Urinary bladder (tissue), 4 donors: ENCODE data around the gene LMAN1L. TPM values are rescaled to one million over a fixed set of nuclear protein-coding genes. Genes with fewer than 3 reads are reported as not detected.
A peak's percentile ranks its signal among the peaks of the same experiment; 100 is the strongest.

Source experiments
- DNase-seq: peaks from one replicate; pipeline ENCODE4 v3.0.0-alpha.2; 2015; ENCODE audit errors: extremely low spot score
- H3K27ac ChIP-seq: one replicate; pipeline ENCODE4 v1.5.1; 2013; ENCODE audit warnings: low read depth, mild to moderate bottlenecking, moderate library complexity
- H3K36me3 ChIP-seq: one replicate; pipeline ENCODE4 v1.6.1; 2013; ENCODE audit warnings: mild to moderate bottlenecking, moderate library complexity; ENCODE audit not compliant: insufficient read depth
- H3K4me1 ChIP-seq: one replicate; pipeline ENCODE4 v1.6.1; 2013; ENCODE audit warnings: mild to moderate bottlenecking, moderate library complexity; ENCODE audit not compliant: insufficient read depth
- H3K4me3 ChIP-seq: one replicate; pipeline ENCODE4 v1.5.1; 2013; ENCODE audit warnings: low read depth, low read length
- WGBS: extraction: QIAGEN DNeasy Blood & Tissue Kit; methylation state at CpG from one replicate; pipeline ENCODE4 v1.1.7; 2013; 5-methylcytosine and 5-hydroxymethylcytosine counted together
- polyA plus RNA-seq: library from polyadenylated mRNA; stranded (reverse); fragments of 200-250 nt; gene quantifications from one replicate; pipeline ENCODE4 v1.2.3, GENCODE V29; 2013
- total RNA-seq: library from RNA; depleted of rRNA; stranded (reverse); fragments of >200 nt; gene quantifications from one replicate; pipeline ENCODE4 v1.2.3, GENCODE V29; 2014
- donor health status: healthy with polysubstance abuse.
- donor health status: healthy.

The LMAN1L gene
- total and polyA plus RNA-seq, 2 donors: 0.33 to 0.85 TPM

DNA sequence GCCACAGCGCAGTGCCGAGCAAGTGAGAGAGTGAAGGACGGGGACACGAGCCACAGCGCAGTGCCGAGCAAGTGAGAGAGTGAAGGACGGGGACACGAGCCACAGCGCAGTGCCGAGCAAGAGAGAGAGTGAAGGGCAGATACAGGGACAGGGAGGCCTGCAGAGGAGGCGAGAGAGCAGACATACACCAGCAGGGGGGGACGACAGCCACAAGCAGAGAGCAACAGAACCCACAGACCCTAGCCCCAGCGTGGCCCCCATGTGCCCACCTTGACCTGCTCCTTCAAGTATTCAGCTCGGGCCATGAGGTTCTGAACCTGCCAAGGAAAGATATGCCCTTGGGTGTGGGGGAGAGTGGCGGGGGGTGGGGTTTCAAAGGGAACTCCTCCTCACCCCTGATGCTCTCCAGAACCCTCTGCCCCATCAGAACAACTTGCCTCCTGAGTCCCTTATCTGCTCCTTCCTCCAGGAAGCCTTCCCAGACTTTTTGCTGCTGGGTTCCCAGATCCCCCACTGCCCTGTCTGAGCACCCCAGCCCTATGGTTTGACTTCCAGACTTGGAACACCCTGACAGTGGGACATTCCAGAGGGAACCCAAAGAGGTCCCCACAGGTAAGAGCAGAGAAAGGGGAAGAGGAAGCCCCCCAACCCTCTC lies 25.0 kb downstream of the LMAN1L start:
- 71% methylated on average over 15 of the region's 15 CpGs for WGBS
- Histone ChIP-seq H3K36me3 (peaks cover 3% of the 10 kb centered on the region), H3K4me1 (no peaks in the 10 kb centered on the region), H3K4me3 (no peak overlapping the region), H3K27ac (no peak overlapping the region)
- DNase-seq: no peak

- DNase-seq: no peak
- 92% methylated on average over 10 of the region's 10 CpGs for WGBS
- Histone ChIP-seq H3K4me1 (no peaks in the 10 kb centered on the region), H3K27ac (no peak overlapping the region), H3K4me3 (no peak overlapping the region), H3K36me3 (peaks cover 3% of the 10 kb centered on the region)
Measured at GRCh38 chr15:74838137-74838516, 25.5 kb downstream of the LMAN1L start.

DNA sequence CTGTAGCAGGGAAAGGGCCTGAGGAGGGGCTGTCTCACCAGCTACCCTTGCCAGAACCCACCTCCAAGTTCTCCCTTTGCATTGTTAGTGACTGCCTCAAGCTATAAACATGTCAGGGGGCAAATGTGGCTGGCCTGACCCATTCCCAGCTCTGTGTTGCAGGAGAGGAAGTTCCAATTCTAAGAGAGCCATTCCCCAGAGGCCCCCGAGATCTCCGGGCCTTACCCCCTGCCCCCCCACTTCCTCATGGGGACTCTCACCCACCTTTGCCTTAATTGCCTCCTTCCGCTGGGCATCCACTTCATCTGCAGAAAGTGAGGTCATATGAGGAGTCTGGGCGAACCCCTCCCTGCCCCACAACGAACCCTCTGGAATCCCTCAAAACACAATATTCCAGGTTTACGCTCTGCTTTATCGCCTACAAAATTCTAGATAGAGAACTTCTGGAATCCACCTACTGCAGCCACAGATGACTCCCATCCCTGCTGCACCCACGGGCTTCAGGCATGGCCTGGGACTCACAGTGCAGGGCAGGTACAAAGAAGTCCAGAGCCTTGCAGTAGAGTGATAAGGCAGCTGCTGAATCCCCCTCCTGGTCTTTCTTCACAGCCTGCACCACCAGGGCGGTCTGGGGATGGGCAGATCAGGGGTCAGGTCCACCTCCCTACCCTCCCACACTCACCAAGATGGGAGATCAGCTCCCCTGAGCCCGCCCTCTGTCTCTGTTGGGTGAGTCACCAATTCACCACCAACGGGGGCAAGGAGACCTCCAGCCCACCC lies 26.3 kb downstream of the LMAN1L start:
- DNase-seq: no peak
- H3K4me1 ChIP-seq: no peaks in the 10 kb centered on the region
- H3K36me3 ChIP-seq: peaks cover 3% of the 10 kb centered on the region
- H3K27ac ChIP-seq: no peak overlapping the region
- WGBS: 89% methylated on average over 11 of the region's 11 CpGs
- H3K4me3 ChIP-seq: no peak overlapping the region

- Histone ChIP-seq H3K4me3 (no peak overlapping the region), H3K36me3 (peaks cover 3% of the 10 kb centered on the region), H3K27ac (no peak overlapping the region), H3K4me1 (no peaks in the 10 kb centered on the region)
- 83% methylated on average over 31 of the region's 31 CpGs for WGBS
- no peak for DNase-seq
Measured at GRCh38 chr15:74839526-74840395, 27.1 kb downstream of the LMAN1L start.

- H3K4me3 ChIP-seq: no peak overlapping the region
- H3K36me3 ChIP-seq: peaks cover 7% of the 10 kb centered on the region
- H3K4me1 ChIP-seq: no peaks in the 10 kb centered on the region
- WGBS: 89% methylated on average over 9 of the region's 9 CpGs
- DNase-seq: no peak
- no peak overlapping the region for H3K27ac ChIP-seq
Measured at GRCh38 chr15:74840851-74841775, 28.5 kb downstream of the LMAN1L start.

GRCh38 chr15:74841891-74842373 lies 29.3 kb downstream of the LMAN1L start:
- WGBS: 81% methylated on average over 14 of the region's 14 CpGs
- Histone ChIP-seq H3K27ac (no peak overlapping the region), H3K4me1 (no peaks in the 10 kb centered on the region), H3K4me3 (no peak overlapping the region), H3K36me3 (peaks cover 7% of the 10 kb centered on the region)
- no peak for DNase-seq

DNA sequence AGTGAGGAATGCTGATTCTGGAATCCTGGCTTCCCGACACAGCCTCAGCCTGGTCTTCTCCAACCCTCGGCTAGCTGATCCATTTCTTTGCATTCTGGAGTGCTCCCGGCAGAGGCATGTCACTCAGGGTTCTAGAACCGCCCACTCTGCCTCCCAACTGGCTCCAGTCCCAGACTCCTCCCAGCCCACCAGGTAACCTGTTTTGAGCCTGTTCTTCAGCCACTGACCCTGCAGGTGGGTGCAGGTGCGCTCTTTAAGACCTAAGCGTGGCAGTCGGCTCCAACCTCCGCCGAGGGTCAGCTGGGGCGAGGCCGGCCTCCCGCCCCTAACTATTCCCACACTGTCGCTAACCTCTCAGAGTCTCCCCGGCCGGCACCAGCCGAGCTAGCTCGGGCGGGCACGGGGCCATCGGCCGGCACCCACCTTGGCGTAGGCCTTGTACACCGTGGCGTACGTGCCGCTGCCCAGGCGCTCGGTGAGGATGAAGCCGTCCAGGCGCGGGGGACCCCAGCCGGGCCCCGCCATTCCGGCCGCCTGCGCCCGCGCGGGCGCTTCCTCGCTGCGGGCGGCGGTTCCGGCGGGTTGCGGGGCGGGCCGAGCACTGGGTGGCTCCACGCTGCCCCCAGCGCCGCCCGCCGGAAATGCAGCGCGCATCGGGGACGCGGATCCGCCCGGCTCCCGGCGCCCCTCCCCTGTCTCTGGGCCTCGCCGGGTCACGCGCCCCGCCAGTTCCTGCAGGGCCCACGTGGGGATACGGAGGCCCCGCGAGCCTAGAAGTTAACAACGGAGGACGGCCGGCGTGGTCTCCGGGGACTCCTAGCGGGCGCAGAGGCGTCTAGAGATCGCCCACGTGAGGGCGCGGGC lies 30.2 kb downstream of the LMAN1L start, which contains the start of gene ULK3:
Gene ULK3, minus strand, starts transcription at position 576 of the 864 bp plus-strand sequence. Its CDS starts 51 bp downstream, at position 525.
- peak within 1 kb of the TSS; percentile 84 for H3K27ac ChIP-seq
- peaks cover 7% of the 10 kb centered on the region for H3K36me3 ChIP-seq
- H3K4me3 ChIP-seq: peak within 1 kb of the TSS; percentile 67
- no peaks in the 10 kb centered on the region for H3K4me1 ChIP-seq
- WGBS: under 1% methylated on average over 84 of the region's 84 CpGs
- peak; percentile 56 for DNase-seq

GRCh38 chr15:74843445-74843828 lies 30.8 kb downstream of the LMAN1L start:
- 9% methylated on average over 18 of the region's 18 CpGs for WGBS
- H3K4me3 ChIP-seq: peak overlapping the region; percentile 67
- H3K4me1 ChIP-seq: no peaks in the 10 kb centered on the region
- H3K27ac ChIP-seq: peak overlapping the region; percentile 84
- DNase-seq: no peak
- H3K36me3 ChIP-seq: peaks cover 7% of the 10 kb centered on the region

DNA sequence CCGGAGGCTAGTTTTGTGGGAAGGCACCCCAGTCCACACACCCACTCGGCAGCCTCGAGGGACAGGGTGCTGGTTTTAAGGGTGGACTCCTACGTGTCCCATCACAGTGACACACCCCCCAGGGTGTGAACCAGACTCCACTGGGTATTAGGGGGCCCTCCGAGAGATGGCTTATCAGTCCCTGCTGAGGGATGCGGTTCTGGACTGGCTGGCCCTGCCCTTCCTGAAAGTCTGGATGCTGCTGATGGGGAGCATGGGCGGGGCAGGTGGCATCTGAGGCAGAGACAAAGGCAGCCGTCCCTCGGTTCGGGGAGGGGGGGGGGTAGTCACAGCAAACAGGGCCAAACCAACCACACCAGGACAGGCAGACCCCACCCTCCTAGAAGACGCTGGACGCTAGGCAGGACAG lies 31.3 kb downstream of the LMAN1L start:
- WGBS: 49% methylated on average over 12 of the region's 12 CpGs
- H3K4me3 ChIP-seq: no peak overlapping the region
- peak overlapping the region; percentile 84 for H3K27ac ChIP-seq
- no peaks in the 10 kb centered on the region for H3K4me1 ChIP-seq
- H3K36me3 ChIP-seq: peaks cover 7% of the 10 kb centered on the region
- no peak for DNase-seq

GRCh38 chr15:74844319-74845207 lies 31.9 kb downstream of the LMAN1L start:
- peaks cover 5% of the 10 kb centered on the region for H3K36me3 ChIP-seq
- WGBS: 75% methylated on average over 12 of the region's 12 CpGs

DNA sequence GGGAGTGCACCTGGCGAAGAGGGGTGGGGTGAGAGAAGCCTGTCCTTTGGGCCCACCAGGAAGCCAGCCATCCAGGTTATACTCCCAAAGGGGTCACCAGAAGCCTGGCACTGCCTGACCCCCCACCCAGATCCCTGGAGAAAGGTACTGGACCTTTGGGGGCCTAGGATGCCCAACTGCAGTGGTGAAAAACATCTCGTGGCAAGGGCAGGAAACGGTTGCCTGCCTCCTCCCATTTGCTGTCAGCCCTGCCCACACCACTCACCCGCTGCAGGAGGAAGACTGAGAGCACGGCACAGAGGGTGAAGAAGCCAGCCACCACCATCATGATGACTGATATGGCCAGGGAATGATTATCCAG lies 32.6 kb downstream of the LMAN1L start:
- WGBS: 78% methylated on average over 5 of the region's 5 CpGs
- Histone ChIP-seq H3K4me3 (no peak overlapping the region), H3K27ac (no peak overlapping the region), H3K36me3 (peaks cover 4% of the 10 kb centered on the region), H3K4me1 (no peaks in the 10 kb centered on the region)
- no peak for DNase-seq

More at GRCh38 chr15:74844319-74845207, 31.9 kb downstream of the LMAN1L start:
- Histone ChIP-seq H3K4me3 (no peak overlapping the region), H3K4me1 (no peaks in the 10 kb centered on the region), H3K27ac (no peak overlapping the region)
- no peak for DNase-seq
